HG02571 (cell line): ENCODE results near the gene CSHL1.
"Not testable (repeated sequence)": the region's sequence is repeated elsewhere in the genome, so short reads cannot be mapped to it uniquely, and the experiment has no call there.

Experiments used
- ATAC-seq: cut with Tn5 transposase; IDR thresholded peaks from one replicate; pipeline ENCODE4 v1.9.1; 2021; ENCODE audit warnings: mild to moderate bottlenecking, moderate library complexity; ENCODE audit not compliant: unreplicated experiment

The CSHL1 gene

GRCh38 chr17:63941162-63941561 lies 30.1 kb upstream of the CSHL1 start:
- ATAC-seq, result no peak

DNA sequence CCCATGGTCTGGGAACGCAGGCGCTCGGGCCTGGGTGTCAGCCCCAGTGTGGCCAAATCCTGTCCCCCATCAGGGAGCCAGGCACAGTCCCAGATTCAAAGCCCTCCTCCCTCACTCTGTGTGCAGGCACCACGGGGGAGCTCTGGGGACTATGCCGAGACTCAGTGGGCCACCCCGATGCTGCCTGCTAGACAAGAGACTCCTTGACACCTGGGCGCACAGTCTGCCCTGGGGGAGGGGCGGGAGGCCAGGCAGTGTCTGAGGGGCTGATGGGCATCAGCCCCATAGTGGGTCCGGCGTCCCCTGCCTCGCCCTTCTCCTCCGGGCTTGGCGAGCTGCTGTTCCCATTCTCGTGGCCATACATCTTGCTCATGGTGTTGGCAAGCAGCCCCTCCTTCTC lies 29.5 kb upstream of the CSHL1 start:
- no peak for ATAC-seq

- ATAC-seq, result no peak
Observed at GRCh38 chr17:63939884-63940283, 28.8 kb upstream of the CSHL1 start.

- no peak for ATAC-seq
Observed at GRCh38 chr17:63939401-63939800, 28.3 kb upstream of the CSHL1 start.

DNA sequence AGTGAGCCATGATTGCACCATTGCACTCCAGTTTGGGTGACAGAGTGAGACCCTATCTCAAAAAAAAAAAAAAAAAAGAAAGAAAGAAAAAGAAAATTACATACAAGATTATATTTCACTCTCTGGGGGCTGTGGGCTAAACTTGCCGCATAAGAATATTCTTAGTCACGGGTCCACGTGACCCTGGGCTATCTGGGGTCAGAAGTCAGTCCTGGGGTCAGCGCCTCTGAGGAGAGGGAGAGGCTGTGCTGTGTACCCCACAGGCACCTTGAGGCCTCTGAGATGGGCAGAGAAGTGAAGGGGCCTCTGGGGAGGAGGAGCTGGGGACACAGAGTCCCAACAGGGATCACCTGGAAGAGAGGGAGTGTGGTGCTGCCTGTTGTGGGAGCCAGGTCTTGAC lies 26.9 kb upstream of the CSHL1 start:
- no peak for ATAC-seq

GRCh38 chr17:63937319-63937718 lies 26.3 kb upstream of the CSHL1 start:
- ATAC-seq, result no peak

DNA sequence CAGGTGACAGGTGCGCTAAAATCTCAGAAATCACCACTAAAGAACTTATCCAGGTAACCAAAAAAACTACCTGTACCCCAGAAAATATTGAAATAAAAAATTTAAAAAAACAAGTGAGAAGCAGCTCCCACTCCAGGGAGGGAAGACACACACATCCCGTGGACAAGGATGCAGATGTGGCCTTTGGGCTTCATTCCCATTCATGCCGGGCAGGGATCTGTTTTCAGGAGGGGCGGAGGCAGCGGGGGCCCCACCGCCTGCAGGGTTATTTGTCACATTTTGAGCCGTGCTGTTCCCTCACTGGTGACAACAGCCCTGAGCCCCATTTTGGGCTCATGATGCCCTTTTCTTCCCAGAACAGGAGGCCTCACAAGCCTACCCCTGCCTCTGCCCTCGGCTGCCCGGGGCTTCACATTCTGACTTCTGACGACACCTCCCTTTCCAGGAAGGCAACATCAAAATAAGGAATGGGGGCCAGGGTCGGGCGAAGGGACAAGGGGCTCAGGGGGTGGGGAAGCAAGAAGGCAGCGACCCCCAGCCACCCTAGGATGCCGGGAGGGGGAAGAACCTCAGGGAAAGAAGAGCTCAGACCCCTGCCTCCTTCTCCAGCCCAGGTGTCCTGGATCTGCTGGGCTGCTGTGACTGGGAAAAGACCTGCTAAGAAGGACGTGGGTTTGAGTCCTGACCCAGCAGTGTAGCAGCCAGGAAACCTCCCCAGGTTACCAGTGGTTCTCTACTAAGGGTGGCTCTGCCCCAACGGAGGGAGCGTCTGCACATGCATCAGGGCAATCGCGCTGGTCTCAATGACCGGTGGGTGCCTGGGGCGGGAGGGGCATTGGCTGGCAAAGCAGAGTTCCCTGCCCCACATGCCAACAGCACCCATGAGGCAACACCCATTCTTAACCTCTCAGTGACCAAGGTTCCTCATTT lies 23.4 kb upstream of the CSHL1 start:
- ATAC-seq, result no peak

DNA sequence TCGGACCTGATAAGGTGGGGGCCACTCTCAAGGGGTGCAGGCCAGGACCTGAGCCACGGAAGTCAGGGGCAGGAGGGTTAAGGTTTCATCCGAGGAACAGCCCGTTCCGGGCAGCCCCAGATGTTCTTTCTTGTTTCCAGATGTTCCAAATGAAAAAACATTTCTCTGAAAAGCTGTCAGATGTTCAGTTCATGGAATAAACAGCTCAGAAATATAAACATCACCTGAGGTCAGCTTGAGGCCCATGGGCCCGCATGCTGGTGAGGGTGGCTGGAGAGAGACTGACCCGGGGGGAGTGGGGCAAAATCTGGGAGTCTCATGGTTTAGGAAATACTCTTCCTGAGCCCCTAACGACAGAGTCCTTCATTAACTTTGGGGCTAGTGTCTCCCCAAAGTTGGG lies 22.5 kb upstream of the CSHL1 start:
- no peak for ATAC-seq

DNA sequence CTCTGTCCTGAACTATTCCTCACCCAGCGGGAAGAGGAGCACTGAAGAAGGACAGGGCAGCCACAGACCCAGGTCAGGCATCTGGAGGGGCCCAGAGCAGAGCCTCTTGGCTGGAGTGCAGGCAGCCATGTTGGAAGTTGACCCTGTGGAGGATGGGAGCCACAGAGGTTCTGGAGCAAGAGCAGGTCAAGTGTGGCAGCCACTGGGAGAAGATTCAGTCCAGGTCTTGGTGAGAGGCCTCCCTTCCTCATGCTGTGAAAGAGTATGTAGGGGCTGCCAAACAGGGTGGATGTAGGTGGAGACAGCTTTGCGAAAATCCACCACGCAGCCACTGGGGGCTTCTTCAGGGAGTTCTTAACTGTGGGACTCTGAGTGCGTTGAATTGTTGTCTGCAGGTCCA lies 21.7 kb upstream of the CSHL1 start:
- peak; percentile 6 for ATAC-seq

- ATAC-seq, result peak; percentile 80
Observed at GRCh38 chr17:63931981-63932561, 21.0 kb upstream of the CSHL1 start, which contains the start of gene CD79B. CD79B (minus strand) TSS chr17:63932331; CDS start chr17:63932261, 70 bp downstream.

- no peak for ATAC-seq
Observed at GRCh38 chr17:63930951-63931575, 20.0 kb upstream of the CSHL1 start.

DNA sequence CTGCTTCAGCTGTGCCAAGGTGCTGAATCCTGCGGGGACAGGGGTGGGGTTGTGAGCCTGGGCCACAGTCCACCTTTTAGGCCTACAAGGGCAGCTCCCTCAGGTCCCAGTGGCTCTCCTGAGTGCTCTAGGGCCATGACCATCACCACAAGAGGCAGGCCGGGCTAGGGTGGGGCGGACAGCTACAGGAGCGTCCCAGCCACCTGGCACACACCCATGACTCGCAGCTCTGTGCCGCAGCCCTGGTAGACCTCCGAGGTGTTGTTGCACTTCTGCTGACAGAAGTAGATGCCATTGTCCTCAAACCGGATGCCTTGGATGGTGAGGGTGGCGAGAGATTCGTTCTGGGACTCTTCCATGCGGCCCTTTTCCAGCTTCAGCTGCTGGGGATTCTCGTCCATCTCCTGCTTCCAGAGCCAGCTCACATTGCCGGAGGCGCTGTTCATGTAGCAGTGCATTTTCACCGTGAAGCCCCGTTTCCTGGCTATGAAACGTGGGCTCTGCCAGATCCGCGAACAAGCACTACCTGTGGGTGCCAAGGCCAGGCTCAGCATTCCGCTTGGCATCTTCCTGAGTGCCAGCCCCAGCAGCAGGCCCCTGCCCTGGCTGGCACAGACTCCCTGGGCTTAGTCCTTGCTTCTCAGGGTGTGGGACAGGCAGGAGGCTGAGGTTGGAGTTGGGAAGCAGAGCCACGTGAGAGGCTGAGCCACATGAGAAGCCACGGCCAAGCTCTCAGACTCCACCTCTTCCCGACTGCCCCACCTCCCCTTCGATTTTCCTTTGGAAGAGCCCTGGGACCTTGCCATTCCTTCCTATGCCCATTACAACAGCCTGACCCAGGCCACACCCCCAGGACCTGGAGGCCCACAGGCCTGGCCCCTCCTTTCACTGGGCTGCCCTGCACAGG lies 19.1 kb upstream of the CSHL1 start:
- no peak for ATAC-seq

GRCh38 chr17:63928966-63929695 lies 18.1 kb upstream of the CSHL1 start:
- no peak for ATAC-seq

- ATAC-seq, result no peak
Observed at GRCh38 chr17:63928172-63928666, 17.2 kb upstream of the CSHL1 start.

- no peak for ATAC-seq
Observed at GRCh38 chr17:63927464-63928171, 16.6 kb upstream of the CSHL1 start.

DNA sequence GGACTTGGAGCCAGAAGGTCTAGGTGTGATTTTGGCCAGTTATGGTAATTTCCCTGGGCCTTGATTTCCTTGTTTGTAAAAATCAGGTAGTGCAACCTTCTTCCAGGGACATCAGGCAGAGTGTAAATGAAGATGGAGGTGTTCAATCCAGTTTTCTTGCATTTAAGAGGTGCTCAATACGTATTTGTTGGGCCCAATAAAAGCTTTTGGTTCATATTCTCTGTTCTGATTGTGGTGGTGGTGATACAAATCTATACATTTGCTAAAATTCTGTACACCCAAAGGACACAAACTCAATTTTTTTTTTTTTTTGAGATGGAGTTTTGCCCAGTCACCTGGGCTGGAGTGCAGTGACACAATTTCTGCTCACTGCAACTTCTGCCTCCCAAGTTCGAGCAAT lies 15.1 kb upstream of the CSHL1 start:
- no peak for ATAC-seq

DNA sequence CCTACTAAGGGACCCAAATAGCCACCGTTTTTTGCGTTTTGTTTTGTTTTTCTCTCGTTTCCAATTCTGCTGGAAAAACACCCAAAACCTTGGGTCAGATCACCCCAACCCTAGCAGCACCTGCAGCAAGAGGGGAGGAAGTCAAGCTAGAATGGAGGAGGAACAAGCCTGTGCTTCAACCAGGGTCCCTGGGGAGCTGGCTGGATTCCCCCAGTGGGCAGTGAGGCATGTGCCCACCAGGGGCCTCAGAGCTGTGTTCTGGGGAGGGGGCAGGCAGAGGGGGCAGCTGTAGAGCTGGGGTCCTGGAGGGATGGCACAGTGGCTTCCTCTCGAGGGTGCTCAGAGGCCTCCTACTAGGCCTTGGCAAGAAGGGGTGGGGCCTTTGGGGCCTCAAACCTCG lies 14.6 kb upstream of the CSHL1 start:
- ATAC-seq, result no peak

DNA sequence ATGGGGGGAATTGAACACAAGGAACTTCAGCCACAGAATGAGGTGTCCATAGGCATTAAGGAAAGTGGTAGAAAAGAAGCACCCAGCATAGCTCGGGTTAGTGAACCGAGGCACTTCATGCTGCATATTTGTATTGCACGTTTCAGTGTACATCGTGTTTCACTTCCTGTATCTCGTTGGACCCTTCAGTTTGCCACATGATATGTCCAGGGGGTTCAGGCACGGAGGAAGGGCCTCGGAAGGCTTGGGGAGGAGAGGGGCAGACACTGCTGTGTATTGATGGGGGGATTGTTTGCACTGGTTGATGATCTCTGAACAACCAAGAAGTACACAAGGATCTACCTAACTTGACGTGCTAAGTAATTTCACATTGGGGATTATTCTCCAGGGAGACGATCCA lies 11.3 kb upstream of the CSHL1 start:
- not testable (repeated sequence) for ATAC-seq

- not testable (repeated sequence) for ATAC-seq
Observed at GRCh38 chr17:63920779-63921178, 9.7 kb upstream of the CSHL1 start.
